DMS153 treated with DMSO at 0.1 percent for 48 hours (cell line): ENCODE measurements around the gene HABP4.
"Not testable (repeated sequence)": the region's sequence is repeated elsewhere in the genome, so short reads cannot be mapped to it uniquely, and the experiment has no call there.

Experiments
- DNase-seq: peaks from one replicate; lab custom pipeline; 2025; ENCODE audit not compliant: unreplicated experiment; lab: John Stamatoyannopoulos, UW

HABP4 gene

GRCh38 chr9:96495341-96495740 lies 45.4 kb downstream of the HABP4 start:
- no peak for DNase-seq

- no peak for DNase-seq
These were observed 46.6 kb downstream of the HABP4 start for GRCh38 chr9:96496368-96497116.

- no peak for DNase-seq
These were observed 47.1 kb downstream of the HABP4 start for GRCh38 chr9:96497117-96497399.

DNA sequence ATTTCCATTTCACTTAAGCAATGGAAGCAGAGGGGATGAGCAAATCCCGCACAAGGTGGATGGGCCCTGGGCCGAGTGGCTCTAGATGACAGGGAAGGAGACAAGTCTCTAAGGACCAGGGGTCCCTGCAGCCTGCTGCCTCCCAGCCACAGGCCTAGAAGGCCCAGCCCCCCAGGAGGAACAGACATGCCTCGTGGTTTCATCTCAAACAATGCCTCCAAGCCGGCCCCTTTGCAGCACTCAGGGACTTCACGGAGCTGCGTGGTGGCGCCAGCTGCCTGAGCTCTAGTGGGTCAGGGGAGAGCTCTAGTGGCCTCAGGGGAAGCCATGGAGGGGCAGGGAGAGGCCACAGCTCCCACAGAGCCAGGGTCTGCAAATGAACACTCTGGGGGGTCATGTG lies 48.8 kb downstream of the HABP4 start:
- DNase-seq, result no peak

DNA sequence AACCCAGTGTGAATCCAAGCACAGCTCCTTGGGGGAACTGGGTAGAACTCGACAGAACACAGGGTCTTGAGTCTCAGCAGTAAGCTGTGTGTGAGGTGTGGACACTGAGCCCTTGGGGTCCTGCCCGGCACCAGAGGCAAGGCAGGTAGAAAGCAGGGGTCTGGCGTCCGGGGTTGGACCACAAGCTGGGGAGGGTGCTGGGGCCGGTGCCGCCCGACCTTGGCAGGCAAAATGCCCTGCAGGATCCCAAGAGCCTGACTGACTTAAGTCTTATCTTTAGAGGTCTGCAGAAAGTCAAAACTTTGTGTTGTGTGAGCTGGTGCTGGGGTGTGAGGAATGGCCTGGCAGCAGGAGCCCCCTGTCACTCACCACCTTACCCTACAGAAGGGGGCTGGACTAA lies 49.3 kb downstream of the HABP4 start:
- DNase-seq, result no peak

- DNase-seq, result no peak
These were observed 51.0 kb downstream of the HABP4 start for GRCh38 chr9:96500696-96501632.

GRCh38 chr9:96501633-96502538 lies 51.9 kb downstream of the HABP4 start:
- DNase-seq, result no peak

GRCh38 chr9:96502539-96503373 lies 52.8 kb downstream of the HABP4 start:
- no peak for DNase-seq

GRCh38 chr9:96503374-96503748 lies 53.4 kb downstream of the HABP4 start:
- not testable (repeated sequence) for DNase-seq

DNA sequence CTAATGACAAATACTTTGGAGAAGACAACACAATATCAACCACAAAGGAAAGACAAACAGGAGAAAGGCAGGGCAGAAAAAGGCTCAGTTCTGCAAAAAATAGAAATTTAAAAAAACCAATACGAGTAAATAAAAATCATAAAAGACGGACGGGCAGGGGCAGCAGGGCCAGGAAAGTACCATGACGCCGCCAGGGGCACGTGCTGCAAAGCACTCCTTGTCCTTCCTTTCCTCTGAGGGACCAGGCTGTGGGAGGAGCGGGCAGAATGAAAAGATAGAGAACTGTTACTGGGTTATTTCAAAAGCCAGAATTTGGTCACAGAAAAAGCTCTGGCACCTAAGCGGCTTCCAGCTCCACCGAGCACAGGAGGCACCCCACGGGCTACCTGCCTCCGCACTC lies 53.9 kb downstream of the HABP4 start:
- DNase-seq, result no peak

DNA sequence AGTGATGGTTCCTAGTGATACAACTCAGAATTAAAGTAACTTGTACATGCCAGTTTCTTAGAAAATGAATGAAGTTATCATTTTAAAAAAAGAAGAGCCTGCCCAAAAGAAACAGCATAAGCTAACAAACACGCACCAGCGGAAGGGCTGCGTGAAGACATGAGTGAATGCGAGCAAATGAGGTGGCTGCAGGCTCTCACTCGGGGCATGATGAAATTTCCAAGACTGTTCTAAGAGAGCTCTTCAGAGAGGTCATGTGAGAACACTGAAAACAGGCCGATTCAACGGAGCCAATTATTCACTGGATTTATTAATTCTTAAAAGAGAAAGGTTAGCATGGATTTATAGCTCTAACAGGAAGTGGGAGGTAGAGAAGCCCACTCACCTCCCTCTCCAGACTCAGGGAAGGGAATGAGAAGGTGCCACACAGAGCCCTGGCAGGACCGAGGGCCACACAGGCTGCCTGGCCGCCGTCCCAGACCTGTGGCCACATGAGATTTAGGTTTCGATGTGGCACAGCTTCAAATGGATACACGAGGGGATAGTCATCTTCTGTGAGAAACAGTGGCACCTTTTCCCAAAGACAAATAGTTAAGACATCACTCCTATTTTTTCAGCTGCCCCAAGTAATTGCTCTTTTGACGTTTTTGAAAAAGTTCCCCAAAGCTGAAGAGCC lies 55.5 kb downstream of the HABP4 start:
- DNase-seq, result no peak

DNA sequence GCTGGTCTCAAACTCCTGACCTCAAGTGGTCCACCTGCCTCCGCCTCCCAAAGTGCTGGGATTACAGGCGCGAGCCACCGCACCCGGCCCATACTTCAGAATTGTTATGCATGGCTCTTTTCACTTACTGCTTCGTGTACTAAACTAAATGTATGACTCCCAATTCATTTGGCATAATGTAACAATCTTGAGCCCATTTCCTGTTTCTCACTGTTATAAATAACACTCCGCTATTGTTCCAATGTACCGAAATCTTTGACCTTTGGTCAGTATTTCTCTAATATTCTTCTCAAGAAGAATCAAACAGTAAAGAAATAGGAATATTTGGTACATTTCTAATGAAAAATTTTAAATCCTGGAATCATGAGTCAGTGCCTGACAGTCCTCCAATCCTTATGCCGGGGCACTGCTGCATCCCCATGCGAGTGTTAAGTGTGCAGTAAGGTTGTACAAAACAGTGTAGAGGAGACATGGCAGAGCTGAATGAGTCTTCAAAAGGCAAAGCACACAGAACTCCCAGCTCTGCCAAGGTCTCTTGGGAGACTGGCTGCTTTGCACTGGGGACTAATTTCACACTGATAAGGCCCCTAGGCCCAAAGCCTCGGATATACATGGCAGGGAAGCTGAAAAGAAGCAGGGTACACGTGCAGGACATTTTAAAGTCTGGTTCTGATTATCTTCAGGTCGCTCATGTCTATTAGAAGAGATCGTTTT lies 58.4 kb downstream of the HABP4 start:
- DNase-seq, result no peak

DNA sequence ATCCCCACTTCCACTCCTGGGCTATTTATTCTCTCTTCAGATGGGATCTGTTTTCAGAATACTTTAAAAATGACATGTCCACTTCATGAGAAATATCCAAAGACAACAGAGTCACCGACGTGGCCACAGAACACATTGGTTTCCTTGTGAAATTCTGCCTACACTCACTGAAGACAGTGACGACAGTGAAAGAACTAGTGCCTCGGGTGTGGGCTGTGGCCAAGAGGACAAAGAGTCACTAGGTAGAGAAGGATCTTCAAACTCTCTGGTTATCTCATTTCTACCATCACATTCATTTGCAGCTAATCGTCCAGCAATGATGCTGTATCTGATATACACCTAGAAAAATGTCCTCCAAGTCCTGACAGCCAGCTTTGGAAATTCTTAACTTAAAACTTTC lies 59.1 kb downstream of the HABP4 start:
- DNase-seq, result no peak

- no peak for DNase-seq
These were observed 59.9 kb downstream of the HABP4 start for GRCh38 chr9:96509848-96510247.

DNA sequence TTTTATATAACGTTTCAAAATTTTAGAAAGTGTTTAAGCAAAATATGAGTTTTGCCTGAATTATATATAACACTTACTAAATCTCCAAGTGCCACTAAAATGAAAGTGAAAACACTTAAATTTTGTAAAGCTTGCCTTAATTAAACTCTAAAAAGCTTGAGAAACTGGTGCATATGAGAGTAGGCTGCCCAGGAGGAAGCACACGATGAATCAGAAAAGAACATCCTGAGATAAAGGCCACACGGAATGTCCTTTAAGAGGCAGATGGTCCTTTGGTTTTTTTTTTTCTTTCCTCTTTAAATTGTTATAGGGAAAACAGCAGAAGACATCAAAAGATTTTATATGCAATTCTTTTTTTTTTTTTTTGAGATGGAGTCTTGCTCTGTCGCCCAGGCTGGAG lies 60.3 kb downstream of the HABP4 start:
- no peak for DNase-seq

GRCh38 chr9:96512240-96512639 lies 62.3 kb downstream of the HABP4 start:
- DNase-seq, result no peak

GRCh38 chr9:96513622-96514021 lies 63.7 kb downstream of the HABP4 start:
- DNase-seq, result no peak

DNA sequence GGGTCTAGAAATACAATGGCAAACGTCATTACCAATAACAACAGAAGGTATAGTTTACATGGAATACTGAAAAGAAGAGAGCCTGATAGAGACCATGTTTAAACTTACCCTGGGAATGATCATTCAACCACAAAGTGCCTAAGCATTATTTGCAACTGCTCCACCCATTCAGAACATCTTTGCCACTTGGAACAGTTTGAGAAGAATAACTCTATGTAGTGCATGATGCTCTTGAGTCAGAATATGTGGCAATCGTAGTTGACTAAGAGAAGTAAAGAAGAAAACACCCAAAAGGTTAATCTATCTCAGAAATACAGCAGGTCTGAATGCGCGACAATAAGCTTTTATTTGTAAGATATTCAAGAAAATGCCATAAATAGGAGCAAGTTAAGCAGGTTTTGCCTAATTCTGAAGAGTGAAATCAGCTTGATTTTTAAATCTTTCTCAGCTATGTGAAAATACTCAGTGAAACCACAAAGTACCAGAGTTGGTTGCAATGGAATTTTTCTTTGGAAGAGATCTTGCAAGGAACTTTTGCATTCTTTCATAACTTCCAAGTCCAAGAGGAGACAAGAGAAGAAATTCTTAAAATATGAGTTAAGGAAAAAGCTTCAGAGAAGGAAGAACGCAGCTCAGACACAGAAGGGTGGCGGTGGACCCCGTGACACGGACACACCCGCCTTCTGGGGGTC lies 64.3 kb downstream of the HABP4 start:
- DNase-seq, result no peak

DNA sequence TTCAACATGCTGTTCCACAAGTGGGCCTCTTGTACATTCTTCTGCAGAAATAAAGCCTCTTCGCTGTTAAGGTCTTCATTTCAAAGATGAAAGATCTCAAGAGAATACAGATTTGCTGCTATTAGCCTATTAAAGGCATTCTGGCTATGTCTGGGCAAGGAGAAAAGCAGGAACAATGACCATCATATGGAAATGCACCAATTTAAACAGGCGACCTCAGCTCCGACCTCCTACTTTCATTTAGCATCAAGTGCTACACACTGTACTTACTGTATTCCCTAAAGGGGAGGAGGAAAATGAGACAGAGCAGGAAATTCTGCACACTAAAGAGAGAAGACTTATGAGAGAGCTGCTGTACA lies 64.8 kb downstream of the HABP4 start:
- DNase-seq, result no peak
